Activated CD8-positive, alpha-beta T cell treated with anti-CD3 and anti-CD28 coated beads, Interleukin-2, amount 10 ng/mL, durations not matched to agents 7 days and 5 days (primary cell): Measurements from ENCODE around the gene GPR15LG. TPM values are rescaled to one million over a fixed set of nuclear protein-coding genes. Genes with fewer than 3 reads are reported as not detected.

ENCODE experiments used
- ATAC-seq: fragments of 150-1000 bp; cut with Tn5 transposase; one replicate; pipeline ENCODE4 v1.10.0; 2021; ENCODE audit warnings: moderate library complexity
- CTCF ChIA-PET: fragments of 350-600 bp; sonication (Branson Sonifier 250); formaldehyde crosslinking; loops from one replicate; lab custom pipeline; 2021; ENCODE audit warnings: antibody characterized with exemption; lab: Charles Lee
- POLR2A ChIA-PET: fragments of 350-600 bp; sonication (Branson Sonifier 250); formaldehyde crosslinking; loops from one replicate; lab custom pipeline; 2021; ENCODE audit warnings: antibody characterized with exemption; lab: Charles Lee
- DNase-seq: peaks from one replicate; pipeline ENCODE4 v3.0.0-alpha.2; 2020
- H3K27ac Mint-ChIP-seq: one replicate; pipeline ENCODE4 v1.8.0; 2021; ENCODE audit warnings: mild to moderate bottlenecking, mixed read lengths
- H3K27me3 Mint-ChIP-seq: one replicate; pipeline ENCODE4 v1.8.0; 2021; ENCODE audit warnings: low read depth, mixed read lengths
- H3K36me3 Mint-ChIP-seq: one replicate; pipeline ENCODE4 v1.8.0; 2021; ENCODE audit warnings: low read depth, mixed read lengths
- H3K4me1 Mint-ChIP-seq: one replicate; pipeline ENCODE4 v1.8.0; 2021; ENCODE audit warnings: low read depth, mixed read lengths
- H3K4me3 Mint-ChIP-seq: one replicate; pipeline ENCODE4 v1.8.0; 2021; ENCODE audit warnings: mild to moderate bottlenecking, mixed read lengths
- H3K9me3 Mint-ChIP-seq: one replicate; pipeline ENCODE4 v1.8.0; 2022; ENCODE audit warnings: mixed read lengths; ENCODE audit not compliant: insufficient read depth
- total RNA-seq, 2 experiments: library from RNA; stranded (reverse); gene quantifications; one replicate each; pipeline ENCODE4 v1.2.3, GENCODE V29; 2021

GPR15LG gene
- total RNA-seq, 2 experiments from 2014 or later, result not detected

DNA sequence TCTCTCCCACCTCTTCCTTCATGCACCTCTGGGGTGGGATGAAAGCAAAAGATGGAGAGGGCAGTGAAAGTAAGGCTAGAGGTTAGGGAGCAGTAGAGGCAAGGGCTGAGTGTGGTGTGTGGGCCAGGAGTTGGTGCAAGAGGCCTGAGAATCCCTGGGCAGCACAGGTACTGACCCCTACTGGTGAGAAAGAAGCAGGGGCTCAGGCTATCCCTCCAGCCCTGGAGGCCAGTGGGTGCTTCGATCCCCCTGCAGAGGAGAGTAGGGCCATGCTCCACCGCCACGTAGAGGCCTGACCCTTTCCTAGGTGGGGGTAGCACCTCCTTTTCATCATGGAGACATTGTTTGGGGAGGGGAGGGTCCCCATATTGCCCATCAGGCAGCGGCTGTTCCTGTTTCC, 30.5 kb downstream of the GPR15LG start:
- H3K27ac Mint-ChIP-seq, result no peak overlapping the region
- no peak overlapping the region for H3K4me3 Mint-ChIP-seq
- peaks cover 13% of the 10 kb centered on the region for H3K27me3 Mint-ChIP-seq
- ChIA-PET CTCF (interaction anchor here (0.5 to 10.1 kb wide), 5 partner anchors 11 to 66 kb away, joined by 3 to 111 read pairs (median 6); no protein-coding TSS in a partner anchor), POLR2A (no interaction called here)
- DNase-seq, result no peak
- no peaks in the 10 kb centered on the region for H3K36me3 Mint-ChIP-seq
- no peaks in the 10 kb centered on the region for H3K9me3 Mint-ChIP-seq
- no peak for ATAC-seq
- no peaks in the 10 kb centered on the region for H3K4me1 Mint-ChIP-seq

DNA sequence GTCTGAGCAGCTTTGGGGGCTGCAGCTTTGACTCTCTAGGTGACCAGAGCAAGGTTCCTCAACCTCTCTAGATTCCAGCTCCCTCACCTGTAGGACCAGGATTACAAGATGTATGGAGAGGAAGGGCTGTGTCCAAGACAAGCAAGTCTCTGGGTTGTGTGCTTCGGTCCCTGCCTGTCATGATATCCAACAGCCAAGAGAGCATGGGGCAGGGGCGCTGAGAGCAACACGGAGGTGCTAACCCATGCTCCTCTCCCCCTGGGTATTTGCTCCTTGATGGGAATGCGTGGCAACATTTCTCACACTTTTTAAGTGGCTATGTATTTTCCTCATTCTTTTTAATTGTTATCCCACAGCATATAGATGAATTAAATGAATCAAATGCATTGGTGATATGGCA, 31.0 kb downstream of the GPR15LG start:
- no peaks in the 10 kb centered on the region for H3K36me3 Mint-ChIP-seq
- no peak overlapping the region for H3K27ac Mint-ChIP-seq
- no peak overlapping the region for H3K4me3 Mint-ChIP-seq
- H3K9me3 Mint-ChIP-seq, result no peaks in the 10 kb centered on the region
- no peak for DNase-seq
- H3K27me3 Mint-ChIP-seq, result peaks cover 13% of the 10 kb centered on the region
- CTCF ChIA-PET, result interaction anchor here (0.7 to 10.1 kb wide), 12 partner anchors 10 to 85 kb away, joined by 3 to 111 read pairs (median 5); partner anchors contain the start of gene GHITM
- POLR2A ChIA-PET, result no interaction called here
- H3K4me1 Mint-ChIP-seq, result no peaks in the 10 kb centered on the region
- ATAC-seq, result no peak

DNA sequence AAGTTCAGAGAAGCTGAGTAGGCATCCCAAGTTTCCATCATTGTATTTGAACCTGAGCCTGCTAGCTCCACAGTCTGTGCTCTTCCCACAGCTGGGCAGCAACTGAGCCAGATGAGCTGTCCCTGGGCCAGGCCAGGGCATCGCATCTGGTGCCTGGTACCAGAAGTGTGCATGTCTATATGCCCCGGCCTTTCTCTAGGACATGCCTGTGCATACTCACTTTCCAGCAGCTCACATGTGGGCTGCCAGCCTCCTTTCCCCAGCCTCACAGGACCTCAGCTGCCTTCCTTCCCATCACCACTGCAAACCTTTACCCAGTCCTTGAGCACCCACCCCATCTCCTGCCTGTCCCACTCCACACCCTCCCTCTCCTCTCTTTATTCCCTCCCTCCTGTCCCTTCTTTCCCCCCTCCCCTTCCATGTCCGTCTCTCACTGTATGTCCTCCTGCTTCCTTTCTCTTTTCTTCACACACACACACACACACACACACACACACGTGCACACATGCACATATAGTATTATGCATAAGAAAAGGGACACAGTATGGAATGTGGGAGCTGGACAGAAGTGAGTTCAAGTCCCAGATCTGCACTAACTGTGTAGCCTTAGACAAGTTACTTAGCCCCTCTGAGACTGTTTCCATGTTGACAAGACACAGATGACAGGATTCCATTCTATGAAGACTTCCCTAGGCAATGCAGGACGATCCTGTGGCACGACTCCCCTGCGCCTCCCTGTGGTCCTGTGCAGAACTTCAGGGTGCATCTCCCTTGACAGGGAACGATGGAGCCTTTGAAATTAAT, 31.6 kb downstream of the GPR15LG start:
- no peak overlapping the region for H3K4me3 Mint-ChIP-seq
- peaks cover 11% of the 10 kb centered on the region for H3K27me3 Mint-ChIP-seq
- ATAC-seq (peak; percentile 83), DNase-seq (peak; percentile 78)
- CTCF ChIA-PET, result interaction anchor here (0.7 to 10.1 kb wide), 15 partner anchors 9 to 86 kb away, joined by 3 to 111 read pairs (median 4); partner anchors contain the start of gene GHITM
- POLR2A ChIA-PET, result interaction anchor here (1.7 kb wide), 1 partner anchor 67 kb away, joined by 4 read pairs; no protein-coding TSS in a partner anchor
- H3K4me1 Mint-ChIP-seq, result no peaks in the 10 kb centered on the region
- no peaks in the 10 kb centered on the region for H3K36me3 Mint-ChIP-seq
- H3K9me3 Mint-ChIP-seq, result no peaks in the 10 kb centered on the region
- H3K27ac Mint-ChIP-seq, result no peak overlapping the region

- H3K9me3 Mint-ChIP-seq, result no peaks in the 10 kb centered on the region
- H3K4me1 Mint-ChIP-seq, result no peaks in the 10 kb centered on the region
- H3K4me3 Mint-ChIP-seq, result no peak overlapping the region
- ChIA-PET CTCF (interaction anchor here (0.8 to 10.1 kb wide), 9 partner anchors 9 to 79 kb away, joined by 3 to 111 read pairs (median 7); no protein-coding TSS in a partner anchor), POLR2A (interaction anchor here (1.7 kb wide), 1 partner anchor 67 kb away, joined by 4 read pairs; no protein-coding TSS in a partner anchor)
- H3K27ac Mint-ChIP-seq, result no peak overlapping the region
- ATAC-seq (no peak), DNase-seq (no peak)
- no peaks in the 10 kb centered on the region for H3K36me3 Mint-ChIP-seq
- peaks cover 9% of the 10 kb centered on the region for H3K27me3 Mint-ChIP-seq
Measured at GRCh38 chr10:84205853-84206525, 32.4 kb downstream of the GPR15LG start.

- Mint-ChIP-seq H3K4me1 (no peaks in the 10 kb centered on the region), H3K4me3 (no peak overlapping the region), H3K9me3 (no peaks in the 10 kb centered on the region), H3K36me3 (no peaks in the 10 kb centered on the region), H3K27ac (no peak overlapping the region), H3K27me3 (peaks cover 9% of the 10 kb centered on the region)
- DNase-seq (no peak), ATAC-seq (no peak)
- ChIA-PET POLR2A (no interaction called here), CTCF (interaction anchor here (1.1 to 10.1 kb wide), 3 partner anchors 17 to 60 kb away, joined by 3 to 111 read pairs (median 4); no protein-coding TSS in a partner anchor)
Measured at GRCh38 chr10:84208023-84208422, 34.4 kb downstream of the GPR15LG start.

DNA sequence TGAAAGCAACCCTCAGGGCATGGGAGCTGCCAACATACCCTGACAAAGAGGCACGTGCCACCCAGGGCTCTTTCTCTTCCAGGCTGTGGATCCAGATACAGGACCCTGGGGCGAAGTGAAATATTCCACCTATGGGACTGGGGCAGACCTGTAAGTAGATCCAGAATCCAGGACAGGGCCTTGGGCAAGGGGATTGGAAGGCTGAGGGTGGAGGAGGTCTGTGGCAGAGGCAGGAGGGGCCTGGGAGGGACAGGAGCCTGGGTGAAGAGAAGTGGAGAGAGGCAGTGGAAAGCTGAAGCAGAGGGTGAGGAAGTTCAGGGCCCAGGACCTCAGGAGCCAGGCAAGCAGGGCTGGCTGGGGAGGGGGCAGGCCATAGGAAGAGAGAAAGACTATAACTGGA, 38.0 kb downstream of the GPR15LG start:
- no peaks in the 10 kb centered on the region for H3K4me1 Mint-ChIP-seq
- POLR2A ChIA-PET, result no interaction called here
- no peaks in the 10 kb centered on the region for H3K36me3 Mint-ChIP-seq
- no peak for ATAC-seq
- CTCF ChIA-PET, result interaction anchor here (1.5 to 8.0 kb wide), 2 partner anchors 9 to 63 kb away, joined by 6 to 73 read pairs; no protein-coding TSS in a partner anchor
- H3K9me3 Mint-ChIP-seq, result no peaks in the 10 kb centered on the region
- H3K27me3 Mint-ChIP-seq, result peaks cover 9% of the 10 kb centered on the region
- DNase-seq, result no peak
- H3K27ac Mint-ChIP-seq, result no peak overlapping the region
- no peak overlapping the region for H3K4me3 Mint-ChIP-seq

DNA sequence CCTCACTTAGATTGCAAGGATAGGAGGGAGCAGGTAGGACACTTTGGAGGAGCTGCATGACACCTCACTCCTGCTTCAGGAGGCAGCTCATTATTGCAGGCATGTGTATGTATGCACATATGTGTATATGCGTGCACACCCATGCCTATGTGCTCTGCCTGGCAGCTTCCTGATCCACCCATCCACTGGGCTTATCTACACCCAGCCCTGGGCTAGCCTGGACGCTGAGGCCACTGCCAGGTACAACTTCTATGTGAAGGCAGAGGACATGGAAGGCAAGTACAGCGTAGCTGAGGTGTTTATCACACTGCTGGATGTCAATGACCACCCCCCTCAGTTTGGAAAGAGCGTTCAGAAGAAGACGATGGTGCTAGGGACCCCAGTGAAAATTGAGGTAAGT, 38.4 kb downstream of the GPR15LG start:
- Mint-ChIP-seq H3K27me3 (peaks cover 6% of the 10 kb centered on the region), H3K27ac (no peak overlapping the region), H3K4me1 (no peaks in the 10 kb centered on the region), H3K4me3 (no peak overlapping the region), H3K36me3 (no peaks in the 10 kb centered on the region), H3K9me3 (no peaks in the 10 kb centered on the region)
- ATAC-seq (no peak), DNase-seq (no peak)
- ChIA-PET CTCF (interaction anchor here (0.9 to 8.0 kb wide), 4 partner anchors 9 to 74 kb away, joined by 3 to 73 read pairs (median 4); no protein-coding TSS in a partner anchor), POLR2A (no interaction called here)

DNA sequence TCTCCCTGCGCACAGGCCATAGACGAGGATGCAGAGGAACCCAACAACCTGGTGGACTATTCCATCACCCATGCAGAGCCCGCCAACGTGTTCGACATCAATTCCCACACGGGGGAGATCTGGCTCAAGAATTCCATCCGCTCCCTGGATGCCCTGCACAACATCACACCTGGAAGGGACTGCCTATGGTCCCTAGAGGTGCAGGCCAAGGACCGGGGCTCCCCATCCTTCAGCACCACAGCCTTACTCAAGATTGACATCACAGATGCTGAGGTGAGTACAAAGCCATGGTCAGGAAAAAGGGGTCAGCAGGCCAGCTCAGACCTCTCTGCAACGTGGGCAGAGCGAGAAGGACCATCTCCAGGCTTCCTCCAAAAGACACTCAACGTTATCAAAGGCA, 39.5 kb downstream of the GPR15LG start:
- Mint-ChIP-seq H3K27me3 (no peaks in the 10 kb centered on the region), H3K4me3 (no peak overlapping the region), H3K36me3 (no peaks in the 10 kb centered on the region), H3K9me3 (no peaks in the 10 kb centered on the region), H3K4me1 (no peaks in the 10 kb centered on the region), H3K27ac (no peak overlapping the region)
- DNase-seq, result no peak
- no peak for ATAC-seq
- ChIA-PET POLR2A (no interaction called here), CTCF (interaction anchor here (0.5 to 8.0 kb wide), 7 partner anchors 10 to 324 kb away, joined by 3 to 73 read pairs (median 3); no protein-coding TSS in a partner anchor)

DNA sequence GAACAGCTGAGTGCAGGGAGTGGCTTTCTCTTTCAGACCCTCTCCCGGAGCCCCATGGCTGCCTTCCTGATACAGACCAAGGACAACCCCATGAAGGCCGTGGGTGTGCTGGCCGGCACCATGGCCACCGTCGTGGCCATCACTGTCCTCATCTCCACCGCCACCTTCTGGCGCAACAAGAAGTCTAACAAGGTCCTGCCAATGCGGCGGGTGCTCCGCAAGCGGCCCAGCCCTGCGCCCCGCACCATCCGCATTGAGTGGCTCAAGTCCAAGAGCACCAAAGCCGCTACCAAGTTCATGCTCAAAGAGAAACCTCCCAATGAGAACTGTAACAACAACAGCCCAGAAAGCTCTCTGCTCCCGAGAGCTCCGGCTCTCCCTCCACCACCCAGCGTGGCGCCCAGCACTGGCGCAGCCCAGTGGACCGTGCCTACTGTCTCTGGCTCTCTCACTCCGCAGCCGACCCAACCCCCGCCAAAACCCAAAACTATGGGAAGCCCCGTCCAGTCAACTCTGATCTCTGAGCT, 40.5 kb downstream of the GPR15LG start:
- ChIA-PET POLR2A (no interaction called here), CTCF (interaction anchor here (0.7 to 8.0 kb wide), 18 partner anchors 9 to 323 kb away, joined by 3 to 73 read pairs (median 5); partner anchors contain the start of genes GHITM and LRIT2)
- H3K27ac Mint-ChIP-seq, result no peak overlapping the region
- no peaks in the 10 kb centered on the region for H3K9me3 Mint-ChIP-seq
- H3K36me3 Mint-ChIP-seq, result no peaks in the 10 kb centered on the region
- H3K4me1 Mint-ChIP-seq, result no peaks in the 10 kb centered on the region
- ATAC-seq (peak; percentile 27), DNase-seq (no peak)
- no peak overlapping the region for H3K4me3 Mint-ChIP-seq
- no peaks in the 10 kb centered on the region for H3K27me3 Mint-ChIP-seq

DNA sequence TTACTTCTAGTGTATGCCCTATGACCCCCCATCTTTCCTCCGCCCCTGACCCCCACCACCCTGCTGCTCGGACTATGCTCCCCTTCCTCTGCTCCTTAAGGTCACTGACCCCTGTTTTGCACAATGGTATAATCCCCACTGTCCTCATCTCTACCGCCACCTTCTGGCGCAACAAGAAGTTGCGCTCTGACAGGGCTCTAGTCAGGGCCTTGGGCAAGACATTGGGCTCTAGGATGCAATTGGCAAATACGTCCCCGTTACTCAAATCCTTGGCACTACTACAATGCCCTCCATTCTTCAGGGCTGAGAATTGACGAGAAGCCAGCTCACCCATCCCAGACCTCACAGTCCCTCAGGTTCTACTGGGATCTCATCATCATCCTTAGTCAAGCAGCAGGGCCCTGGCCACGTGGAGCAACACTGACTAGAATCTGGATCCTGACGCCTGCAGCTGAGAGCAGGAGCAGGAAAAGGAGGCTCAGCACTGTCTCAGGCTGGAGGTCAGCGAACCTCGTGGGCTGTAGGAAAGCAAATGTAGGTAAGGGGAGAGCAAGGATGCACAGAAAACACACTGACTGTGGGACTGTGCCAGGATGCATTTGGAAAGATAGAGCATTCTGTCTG, 41.1 kb downstream of the GPR15LG start:
- CTCF ChIA-PET, result interaction anchor here (0.6 to 8.0 kb wide), 27 partner anchors 9 to 366 kb away, joined by 3 to 73 read pairs (median 4); partner anchors contain the start of genes GHITM and LRIT2
- H3K4me1 Mint-ChIP-seq, result no peaks in the 10 kb centered on the region
- POLR2A ChIA-PET, result no interaction called here
- DNase-seq, result peak; percentile 54
- no peak overlapping the region for H3K27ac Mint-ChIP-seq
- no peaks in the 10 kb centered on the region for H3K27me3 Mint-ChIP-seq
- ATAC-seq, result peak; percentile 73
- peaks cover 5% of the 10 kb centered on the region for H3K9me3 Mint-ChIP-seq
- H3K36me3 Mint-ChIP-seq, result no peaks in the 10 kb centered on the region
- H3K4me3 Mint-ChIP-seq, result no peak overlapping the region

- peaks cover 3% of the 10 kb centered on the region for H3K27me3 Mint-ChIP-seq
Measured at GRCh38 chr10:84216834-84217233, 43.2 kb downstream of the GPR15LG start.

More at GRCh38 chr10:84216834-84217233, 43.2 kb downstream of the GPR15LG start:
- ATAC-seq, result no peak
- peaks cover 5% of the 10 kb centered on the region for H3K9me3 Mint-ChIP-seq
- DNase-seq, result no peak
- ChIA-PET POLR2A (no interaction called here), CTCF (interaction anchor here (1.0 to 8.0 kb wide), 2 partner anchors 69 to 321 kb away, joined by 3 to 73 read pairs; no protein-coding TSS in a partner anchor)
- no peak overlapping the region for H3K4me3 Mint-ChIP-seq
- no peak overlapping the region for H3K27ac Mint-ChIP-seq
- H3K36me3 Mint-ChIP-seq, result no peaks in the 10 kb centered on the region
- no peaks in the 10 kb centered on the region for H3K4me1 Mint-ChIP-seq
